Adrenal gland (tissue), 5 donors: ENCODE results near the gene EFCAB14.

Source experiments
- POLR2A ChIP-seq, 2 donors: fragments of 450-650 bp; IDR thresholded peaks; one replicate each; pipeline ENCODE4 v1.6.1; 2017; ENCODE audit warnings: antibody characterized with exemption in 2 of 2, mild to moderate bottlenecking in 2 of 2, moderate library complexity in 1 of 2
- TF ChIP-seq, protein P1 (sequence below), 6 experiments: fragments of 450-650 bp in 4 of 6; fragments of 200-600 bp in 2 of 6; sonication (generic) in 1 of 6; IDR thresholded peaks; 1 replicate in 5 of 6; 2 replicates in 1 of 6; pipeline versions ENCODE4 v1.5.1 to v1.8.0; 2016 to 2021; ENCODE audit warnings: antibody characterized with exemption in 6 of 6, mild to moderate bottlenecking in 2 of 6, moderate library complexity in 1 of 6
- donor health status: DM: no; HTN: no; CAD: no.

GRCh38 chr1:46687093-46687659 is 31.7 kb downstream of the EFCAB14 start:
- TF ChIP-seq, protein P1, sequence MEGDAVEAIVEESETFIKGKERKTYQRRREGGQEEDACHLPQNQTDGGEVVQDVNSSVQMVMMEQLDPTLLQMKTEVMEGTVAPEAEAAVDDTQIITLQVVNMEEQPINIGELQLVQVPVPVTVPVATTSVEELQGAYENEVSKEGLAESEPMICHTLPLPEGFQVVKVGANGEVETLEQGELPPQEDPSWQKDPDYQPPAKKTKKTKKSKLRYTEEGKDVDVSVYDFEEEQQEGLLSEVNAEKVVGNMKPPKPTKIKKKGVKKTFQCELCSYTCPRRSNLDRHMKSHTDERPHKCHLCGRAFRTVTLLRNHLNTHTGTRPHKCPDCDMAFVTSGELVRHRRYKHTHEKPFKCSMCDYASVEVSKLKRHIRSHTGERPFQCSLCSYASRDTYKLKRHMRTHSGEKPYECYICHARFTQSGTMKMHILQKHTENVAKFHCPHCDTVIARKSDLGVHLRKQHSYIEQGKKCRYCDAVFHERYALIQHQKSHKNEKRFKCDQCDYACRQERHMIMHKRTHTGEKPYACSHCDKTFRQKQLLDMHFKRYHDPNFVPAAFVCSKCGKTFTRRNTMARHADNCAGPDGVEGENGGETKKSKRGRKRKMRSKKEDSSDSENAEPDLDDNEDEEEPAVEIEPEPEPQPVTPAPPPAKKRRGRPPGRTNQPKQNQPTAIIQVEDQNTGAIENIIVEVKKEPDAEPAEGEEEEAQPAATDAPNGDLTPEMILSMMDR (IDR thresholded peaks at IDR 0.05) = no peak
- no peak for TF ChIP-seq POLR2A (IDR thresholded peaks at IDR 0.05)
